PFSK-1 (cell line): Measurements from ENCODE around the gene HSPA12B.

Experiments
- FOXP2 ChIP-seq: optimal IDR thresholded peaks from 2 replicates; pipeline ENCODE3; 2011; ENCODE audit warnings: borderline replicate concordance, control low read depth, inconsistent platforms; ENCODE audit not compliant: insufficient read depth; ENCODE audit errors: extremely low read length, extremely low read depth
- POLR2AphosphoS5 ChIP-seq: IDR thresholded peaks from 2 replicates; pipeline ENCODE4 v1.6.1; 2012; ENCODE audit warnings: low read depth, mild to moderate bottlenecking, control low read depth, low read length, moderate library complexity
- SIN3A ChIP-seq: IDR thresholded peaks from 2 replicates; pipeline ENCODE4 v1.6.1; 2012; ENCODE audit warnings: mild to moderate bottlenecking, low read length, moderate library complexity, borderline replicate concordance; ENCODE audit not compliant: insufficient read depth
- TAF1 ChIP-seq: IDR thresholded peaks from 2 replicates; pipeline ENCODE4 v1.6.1; 2012; ENCODE audit warnings: low read length, control low read depth, borderline replicate concordance; ENCODE audit not compliant: insufficient read depth
- TF ChIP-seq, protein P1 (sequence below), 2 experiments: IDR thresholded peaks; 2 replicates each; pipeline versions ENCODE4 v1.6.1 to v1.8.0; 2011 to 2012; ENCODE audit warnings: low read depth in 2 of 2, low read length in 2 of 2, control low read depth in 1 of 2, inconsistent platforms in 1 of 2, mild to moderate bottlenecking in 1 of 2, moderate library complexity in 1 of 2; ENCODE audit not compliant: insufficient read depth in 1 of 2

HSPA12B gene

DNA sequence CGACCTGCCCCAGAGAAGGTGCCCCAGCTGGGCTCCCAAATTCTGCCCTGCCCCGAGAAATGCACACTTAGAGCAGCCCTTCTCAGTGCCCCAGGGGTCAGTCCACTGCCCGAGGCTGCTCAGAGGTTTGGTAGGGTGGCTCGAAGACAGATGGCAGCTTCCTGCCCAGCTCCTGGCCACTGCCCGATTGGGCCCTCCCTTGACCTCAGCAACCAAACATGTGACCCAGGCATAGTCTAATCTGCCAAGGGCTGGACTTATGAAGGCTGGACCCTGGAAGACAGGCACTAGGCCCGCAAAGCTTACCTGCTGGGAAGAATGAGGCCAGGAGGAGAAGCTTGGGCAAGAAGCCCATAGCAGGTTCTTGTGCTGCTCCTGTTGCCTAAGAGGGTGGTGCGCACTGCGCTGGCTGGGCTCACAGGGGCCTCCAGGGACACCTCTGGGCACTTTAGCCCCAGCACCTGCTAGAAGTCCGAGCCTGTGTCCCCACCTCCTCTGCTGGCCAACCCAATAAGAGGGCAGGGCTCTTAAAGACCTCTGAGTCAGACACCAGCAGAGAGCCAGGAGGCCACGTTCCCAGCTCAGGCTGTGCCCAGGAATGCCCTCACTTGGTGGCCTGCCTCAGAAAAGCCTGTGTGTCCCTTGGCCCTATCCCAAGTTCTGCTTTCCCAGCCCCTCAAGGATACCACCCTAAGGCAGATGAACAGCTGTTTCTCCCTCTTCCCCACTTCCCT, 25.5 kb upstream of the HSPA12B start:
- TF ChIP-seq FOXP2: no peak
- TF ChIP-seq, protein P1, sequence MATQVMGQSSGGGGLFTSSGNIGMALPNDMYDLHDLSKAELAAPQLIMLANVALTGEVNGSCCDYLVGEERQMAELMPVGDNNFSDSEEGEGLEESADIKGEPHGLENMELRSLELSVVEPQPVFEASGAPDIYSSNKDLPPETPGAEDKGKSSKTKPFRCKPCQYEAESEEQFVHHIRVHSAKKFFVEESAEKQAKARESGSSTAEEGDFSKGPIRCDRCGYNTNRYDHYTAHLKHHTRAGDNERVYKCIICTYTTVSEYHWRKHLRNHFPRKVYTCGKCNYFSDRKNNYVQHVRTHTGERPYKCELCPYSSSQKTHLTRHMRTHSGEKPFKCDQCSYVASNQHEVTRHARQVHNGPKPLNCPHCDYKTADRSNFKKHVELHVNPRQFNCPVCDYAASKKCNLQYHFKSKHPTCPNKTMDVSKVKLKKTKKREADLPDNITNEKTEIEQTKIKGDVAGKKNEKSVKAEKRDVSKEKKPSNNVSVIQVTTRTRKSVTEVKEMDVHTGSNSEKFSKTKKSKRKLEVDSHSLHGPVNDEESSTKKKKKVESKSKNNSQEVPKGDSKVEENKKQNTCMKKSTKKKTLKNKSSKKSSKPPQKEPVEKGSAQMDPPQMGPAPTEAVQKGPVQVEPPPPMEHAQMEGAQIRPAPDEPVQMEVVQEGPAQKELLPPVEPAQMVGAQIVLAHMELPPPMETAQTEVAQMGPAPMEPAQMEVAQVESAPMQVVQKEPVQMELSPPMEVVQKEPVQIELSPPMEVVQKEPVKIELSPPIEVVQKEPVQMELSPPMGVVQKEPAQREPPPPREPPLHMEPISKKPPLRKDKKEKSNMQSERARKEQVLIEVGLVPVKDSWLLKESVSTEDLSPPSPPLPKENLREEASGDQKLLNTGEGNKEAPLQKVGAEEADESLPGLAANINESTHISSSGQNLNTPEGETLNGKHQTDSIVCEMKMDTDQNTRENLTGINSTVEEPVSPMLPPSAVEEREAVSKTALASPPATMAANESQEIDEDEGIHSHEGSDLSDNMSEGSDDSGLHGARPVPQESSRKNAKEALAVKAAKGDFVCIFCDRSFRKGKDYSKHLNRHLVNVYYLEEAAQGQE (IDR thresholded peaks at IDR 0.05; ENCODE audit: insufficient read depth in 1 of 2, low read depth in 2 of 2, low read length in 2 of 2): no peak
- TF ChIP-seq POLR2AphosphoS5: no peak
- TF ChIP-seq TAF1: no peak
- TF ChIP-seq SIN3A: no peak

DNA sequence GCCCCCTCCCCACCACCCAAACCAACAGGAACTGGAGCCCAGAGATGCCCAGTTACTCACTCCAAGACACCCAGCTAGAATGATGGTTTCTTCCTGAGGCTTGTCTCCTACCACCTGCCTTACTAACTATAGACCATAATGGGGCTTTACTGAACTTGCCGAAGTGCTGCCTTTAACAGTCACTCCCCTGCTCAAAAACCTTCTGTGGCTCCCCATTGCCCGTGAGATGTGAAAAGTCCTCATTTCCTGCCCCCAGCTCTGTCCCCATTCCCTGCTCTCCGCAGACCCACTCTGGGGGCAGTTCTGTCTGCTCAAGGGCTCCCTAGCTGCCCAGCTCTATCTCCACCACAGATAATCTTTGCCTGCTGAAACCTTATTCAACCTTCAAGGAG, 25.0 kb upstream of the HSPA12B start:
- TF ChIP-seq TAF1 (no peak), SIN3A (no peak), POLR2AphosphoS5 (no peak), FOXP2 (no peak)
- TF ChIP-seq, protein P1 (IDR thresholded peaks at IDR 0.05; ENCODE audit: insufficient read depth in 1 of 2, low read depth in 2 of 2, low read length in 2 of 2): no peak

GRCh38 chr20:3710011-3710466, 22.4 kb upstream of the HSPA12B start:
- TF ChIP-seq SIN3A (no peak), POLR2AphosphoS5 (no peak), TAF1 (no peak), FOXP2 (no peak)
- TF ChIP-seq, protein P1 (IDR thresholded peaks at IDR 0.05; ENCODE audit: insufficient read depth in 1 of 2, low read depth in 2 of 2, low read length in 2 of 2): no peak

DNA sequence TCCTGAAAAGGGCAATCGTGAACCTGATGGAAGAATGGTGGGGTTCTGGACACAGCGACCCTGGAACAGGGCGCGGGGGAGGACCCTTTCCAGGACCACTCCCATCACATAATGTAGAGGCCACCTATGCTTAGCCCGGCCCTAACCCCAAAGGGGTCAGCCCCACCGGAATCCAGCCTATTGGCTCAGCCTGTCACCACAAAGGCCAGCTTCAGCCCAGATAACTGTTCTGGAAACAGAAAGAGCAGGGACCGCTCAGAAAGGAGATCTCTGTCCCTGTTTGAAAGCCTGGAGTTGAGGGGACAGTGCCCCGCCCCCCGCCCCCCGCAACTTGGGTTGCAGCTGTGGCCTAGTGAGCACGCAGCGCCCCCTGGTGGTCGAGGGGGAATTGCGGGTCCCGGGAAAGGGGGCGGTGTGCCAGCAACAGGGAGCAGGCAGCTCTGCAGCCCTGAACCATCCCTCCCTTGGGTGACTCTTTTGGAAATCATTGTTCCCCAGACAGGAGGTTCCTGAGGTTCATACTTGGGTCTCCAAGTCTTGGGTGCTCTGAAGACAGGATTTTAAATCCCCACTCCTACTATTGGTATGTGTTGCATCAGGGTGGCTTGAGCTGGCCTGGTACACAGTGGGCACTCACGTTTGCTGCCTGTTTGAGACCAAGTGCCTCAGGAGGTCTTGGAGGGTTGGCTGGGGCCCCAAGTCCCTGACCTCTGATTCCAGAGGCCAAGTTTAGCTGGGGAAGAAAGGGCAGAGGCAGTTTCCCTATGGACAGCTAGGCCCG, 21.6 kb upstream of the HSPA12B start:
- TF ChIP-seq, protein P1 (IDR thresholded peaks at IDR 0.05; ENCODE audit: insufficient read depth in 1 of 2, low read depth in 2 of 2, low read length in 2 of 2): no peak
- no peak for TF ChIP-seq TAF1
- no peak for TF ChIP-seq SIN3A
- TF ChIP-seq FOXP2: no peak
- no peak for TF ChIP-seq POLR2AphosphoS5
